Small intestine (tissue), 7 donors: ENCODE data around the gene HAGHL. TPM values are rescaled to one million over a fixed set of nuclear protein-coding genes. Genes with fewer than 3 reads are reported as not detected.

Experiments used
- DNase-seq, 2 donors: peaks; one replicate each; pipeline versions ENCODE4 v3.0.0 to v3.0.0-alpha.2; 2013
- FAIRE-seq: peaks from 2 replicates; lab custom pipeline; 2012; peaks lifted over from hg19 to GRCh38; lab: Jason Lieb, UNC
- H3K27ac ChIP-seq, 3 donors: one replicate each; pipeline ENCODE4 v1.5.1; 2013; ENCODE audit warnings: low read length in 2 of 3, mild to moderate bottlenecking in 2 of 3, control low read depth in 1 of 3, inconsistent platforms in 1 of 3, low read depth in 1 of 3, moderate library complexity in 1 of 3
- H3K27me3 ChIP-seq, 3 donors: one replicate each; pipeline ENCODE4 v1.6.1; 2013; ENCODE audit warnings: low read length in 3 of 3, inconsistent platforms in 1 of 3; ENCODE audit not compliant: control insufficient read depth in 3 of 3, insufficient read depth in 3 of 3
- H3K36me3 ChIP-seq, 3 donors: one replicate each; pipeline ENCODE4 v1.6.1; 2013; ENCODE audit warnings: low read length in 3 of 3, inconsistent platforms in 1 of 3, low read depth in 1 of 3, mild to moderate bottlenecking in 1 of 3, moderate library complexity in 1 of 3; ENCODE audit not compliant: control insufficient read depth in 3 of 3, insufficient read depth in 2 of 3
- H3K4me1 ChIP-seq, 3 donors: one replicate each; pipeline ENCODE4 v1.6.1; 2013; ENCODE audit warnings: low read length in 2 of 3, inconsistent platforms in 1 of 3, low read depth in 1 of 3, mild to moderate bottlenecking in 1 of 3, moderate library complexity in 1 of 3; ENCODE audit not compliant: control insufficient read depth in 3 of 3, insufficient read depth in 2 of 3
- H3K4me3 ChIP-seq, 3 donors: one replicate each; pipeline ENCODE4 v1.5.1; 2013; ENCODE audit warnings: low read length in 3 of 3, control low read depth in 1 of 3, inconsistent platforms in 1 of 3, low read depth in 1 of 3, mild to moderate bottlenecking in 1 of 3, moderate library complexity in 1 of 3
- H3K9me3 ChIP-seq, 2 donors: one replicate each; pipeline ENCODE4 v1.6.1; 2013; ENCODE audit warnings: low read depth in 1 of 2, low read length in 1 of 2; ENCODE audit not compliant: control insufficient read depth in 2 of 2, insufficient read depth in 1 of 2
- WGBS, 3 donors: extraction: QIAGEN DNeasy Blood & Tissue Kit; methylation state at CpG; one replicate each; pipeline ENCODE4 v1.1.7; 2013; 5-methylcytosine and 5-hydroxymethylcytosine counted together
- polyA plus RNA-seq, 4 donors: library from polyadenylated mRNA; stranded (reverse) in 3 of 4; unstranded in 1 of 4; fragments of 200-250 nt in 3 of 4; fragments of 120-200 nt in 1 of 4; gene quantifications; one replicate each; pipeline versions ENCODE4 v1.2.1 to v1.2.3, GENCODE V29; 2013
- donor health status: healthy with polysubstance abuse.
- donor health status: control.
- donor health status: control.
- donor health status: Bipolar disorder and iron deficiency.
- donor health status: healthy.

HAGHL gene
- polyA plus RNA-seq, 4 donors = 1.4 to 4.8 (median 3.4) TPM

DNA sequence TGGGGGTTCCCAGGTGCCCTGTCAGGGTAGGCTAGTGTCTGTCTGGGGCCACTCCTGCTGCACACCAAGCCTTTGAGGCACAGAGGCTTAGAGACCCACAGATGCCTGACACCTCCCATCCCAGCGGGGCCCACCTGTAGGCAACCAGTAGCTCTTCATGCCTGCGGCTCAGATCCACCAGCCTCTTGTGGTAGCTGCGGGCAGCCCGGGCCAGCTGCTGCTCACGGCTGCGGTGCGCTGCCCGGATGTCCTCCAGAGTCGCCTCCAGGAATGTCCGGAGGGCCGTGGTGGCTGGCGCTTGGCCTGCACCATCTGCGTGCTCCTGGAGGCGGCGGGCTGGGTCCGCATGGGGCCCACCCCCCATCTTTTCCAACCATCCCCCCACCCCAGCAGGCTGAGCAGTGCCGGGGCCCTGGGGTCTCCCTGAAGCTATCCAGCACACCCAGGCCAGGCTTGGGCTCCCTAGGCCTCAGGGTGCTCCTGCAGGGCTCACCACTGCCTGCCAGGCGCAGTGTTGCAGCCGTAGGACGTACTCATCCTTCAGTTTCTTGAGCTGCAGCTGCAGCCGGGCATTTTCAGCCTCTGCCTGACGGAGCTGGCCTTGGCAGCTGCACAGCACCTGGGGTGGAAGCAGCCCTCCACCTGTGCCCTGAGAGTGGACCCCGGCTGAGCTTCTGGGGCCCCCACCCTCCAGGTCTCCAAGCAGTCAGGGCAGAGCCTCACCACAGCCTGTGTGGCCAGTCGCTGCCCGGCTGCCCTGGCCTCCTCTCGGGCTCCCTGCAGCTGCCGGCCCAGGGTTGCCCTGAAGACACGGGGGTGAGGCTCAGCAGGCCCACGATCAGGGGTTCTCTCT is 2.5 kb upstream of the HAGHL start:
- WGBS, 3 donors = 59 to 69% (median 60%) methylated on average over 29 of the region's 29 CpGs
- no peak overlapping the region for H3K4me3 ChIP-seq
- H3K27me3 ChIP-seq = peaks cover 0 to 22% (median 10%) of the 10 kb centered on the region in 3 donors
- no peak for FAIRE-seq
- peaks cover 6 to 34% (median 9%) of the 10 kb centered on the region in 3 donors for H3K4me1 ChIP-seq
- H3K36me3 ChIP-seq = peaks cover 0 to 23% (median 0%) of the 10 kb centered on the region in 3 donors
- no peak overlapping the region for H3K27ac ChIP-seq
- H3K9me3 ChIP-seq = peaks cover 3 to 8% of the 10 kb centered on the region in 2 donors
- no peak for DNase-seq

DNA sequence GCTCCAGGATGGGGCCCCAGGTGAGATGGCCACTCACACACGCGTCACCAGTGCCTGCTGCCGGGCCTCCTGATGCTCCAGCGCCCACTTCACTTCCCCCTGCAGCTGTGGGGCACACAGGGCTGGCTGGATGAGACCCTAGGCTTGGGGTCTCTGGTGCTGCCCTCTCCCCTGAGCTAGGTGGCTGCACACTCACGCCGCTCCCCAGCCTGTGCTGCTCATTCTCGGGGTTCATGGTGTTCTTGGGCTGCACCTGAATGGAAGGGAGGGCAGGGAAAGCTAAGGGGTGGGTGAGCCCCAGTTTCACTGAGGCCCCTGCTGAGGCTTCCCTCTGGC is 1.9 kb upstream of the HAGHL start:
- H3K27me3 ChIP-seq = peaks cover 0 to 22% (median 10%) of the 10 kb centered on the region in 3 donors
- no peak overlapping the region for H3K4me3 ChIP-seq
- DNase-seq (no peak), FAIRE-seq (no peak)
- no peak overlapping the region for H3K27ac ChIP-seq
- peaks cover 0 to 29% (median 0%) of the 10 kb centered on the region in 3 donors for H3K36me3 ChIP-seq
- 61 to 76% (median 63%) methylated on average over 4 to 7 of the region's 7 CpGs for WGBS, 3 donors
- H3K9me3 ChIP-seq = peaks cover 3 to 8% of the 10 kb centered on the region in 2 donors
- peaks cover 4 to 28% (median 7%) of the 10 kb centered on the region in 3 donors for H3K4me1 ChIP-seq

DNA sequence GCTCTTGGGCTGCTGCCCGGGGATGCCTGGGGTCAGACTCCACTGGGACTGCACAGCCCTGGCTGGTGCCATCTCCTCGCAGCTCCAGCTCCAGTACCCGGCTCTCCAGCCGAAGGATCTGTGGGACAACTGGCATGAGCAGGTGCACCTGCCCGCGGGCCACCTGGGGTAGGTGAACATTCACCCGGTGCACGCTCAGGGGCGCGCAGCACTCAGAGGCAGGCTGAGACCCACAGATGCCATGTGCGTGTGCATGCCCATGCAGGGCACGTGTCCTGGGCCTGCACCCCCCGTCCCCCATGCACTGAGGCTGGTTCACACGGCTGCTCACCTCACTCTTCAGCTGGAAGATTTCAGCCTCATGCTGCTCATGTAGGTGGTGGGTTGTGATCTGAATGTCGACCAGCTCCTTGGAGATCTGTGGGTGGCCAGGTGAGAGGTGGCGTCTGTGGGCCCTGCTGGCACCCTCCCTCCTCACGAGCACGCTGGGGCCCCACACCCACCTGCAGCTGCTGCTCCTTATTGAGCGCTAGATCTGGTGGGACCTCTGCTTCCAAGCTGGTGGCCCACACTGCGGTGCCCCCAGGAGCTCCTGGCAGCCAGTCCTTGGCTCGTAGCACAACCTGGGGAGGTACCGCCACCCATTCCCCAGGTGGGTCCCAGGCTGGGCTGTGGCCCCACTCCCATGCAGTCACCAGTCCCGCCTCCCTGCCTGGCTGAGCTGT is 1.3 kb upstream of the HAGHL start:
- FAIRE-seq (no peak), DNase-seq (no peak)
- peaks cover 0 to 23% (median 4%) of the 10 kb centered on the region in 3 donors for H3K4me1 ChIP-seq
- WGBS, 3 donors = 14 to 65% (median 41%) methylated on average over 21 to 23 of the region's 23 CpGs
- peaks cover 3 to 8% of the 10 kb centered on the region in 2 donors for H3K9me3 ChIP-seq
- no peak overlapping the region for H3K27ac ChIP-seq
- peaks cover 0 to 22% (median 10%) of the 10 kb centered on the region in 3 donors for H3K27me3 ChIP-seq
- H3K4me3 ChIP-seq = no peak overlapping the region
- peaks cover 0 to 35% (median 0%) of the 10 kb centered on the region in 3 donors for H3K36me3 ChIP-seq

DNA sequence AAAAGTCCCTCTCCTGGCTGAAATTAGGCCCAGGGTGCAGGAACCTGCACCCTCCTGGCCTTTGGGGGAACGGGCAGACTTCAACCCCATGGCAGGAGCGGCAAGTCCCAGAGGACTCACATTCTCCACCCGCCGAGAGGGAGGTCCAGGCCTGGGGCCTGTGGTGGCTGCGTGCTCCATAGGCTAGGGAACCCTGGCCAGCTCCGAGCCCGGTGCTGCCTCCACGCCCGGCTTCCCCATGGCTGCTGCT is 793 bp upstream of the HAGHL start:
- H3K4me1 ChIP-seq = peaks cover 0 to 23% (median 4%) of the 10 kb centered on the region in 3 donors

DNA sequence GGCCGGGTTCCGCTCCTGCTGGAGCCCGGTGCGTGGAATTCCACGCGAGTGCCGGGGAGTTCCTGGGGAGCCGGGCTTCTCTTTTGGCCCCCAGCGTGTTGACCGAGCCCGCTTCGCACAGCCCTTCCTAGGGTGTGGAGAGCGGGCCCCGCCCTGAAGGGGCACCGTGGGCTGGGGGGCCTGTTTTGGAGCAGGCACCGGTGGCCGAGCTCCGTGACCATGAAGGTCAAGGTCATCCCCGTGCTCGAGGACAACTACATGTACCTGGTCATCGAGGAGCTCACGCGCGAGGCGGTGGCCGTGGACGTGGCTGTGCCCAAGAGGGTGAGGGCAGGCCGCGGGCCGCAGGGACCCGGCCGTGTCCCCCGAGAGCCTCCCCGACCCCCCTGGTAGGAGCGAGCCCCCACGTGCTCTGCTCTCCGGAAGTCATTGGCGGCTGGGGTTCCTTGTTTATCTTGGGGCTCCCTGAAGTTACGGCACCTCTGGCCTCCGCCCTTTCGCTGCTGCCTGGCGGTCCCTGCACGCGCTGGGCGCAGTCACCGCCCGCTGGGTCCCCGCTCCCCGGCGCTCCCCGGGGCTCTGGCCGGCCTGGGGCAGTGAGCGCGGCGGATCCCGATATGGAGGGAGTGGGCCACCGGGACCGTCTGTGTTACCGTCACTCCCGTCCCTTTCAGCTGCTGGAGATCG is 528 bp downstream of the HAGHL start:
- Histone ChIP-seq H3K36me3 (peaks cover 0 to 45% (median 0%) of the 10 kb centered on the region in 3 donors), H3K9me3 (no peaks in the 10 kb centered on the region), H3K27ac (no peak overlapping the region), H3K4me1 (peaks cover 0 to 19% (median 4%) of the 10 kb centered on the region in 3 donors), H3K27me3 (peaks cover 0 to 22% (median 10%) of the 10 kb centered on the region in 3 donors), H3K4me3 (peak overlapping the region; percentile 25 to 52 (median 41))
- 0 to 1% (median 0%) methylated on average over 42 to 61 of the region's 61 CpGs for WGBS, 3 donors
- DNase-seq = peak in 1 of 2 donors; percentile 59
- no peak for FAIRE-seq

More for the DNA sequence above, 793 bp upstream of the HAGHL start:
- Histone ChIP-seq H3K36me3 (peaks cover 0 to 40% (median 0%) of the 10 kb centered on the region in 3 donors), H3K4me3 (no peak overlapping the region), H3K27ac (no peak overlapping the region), H3K27me3 (peaks cover 0 to 22% (median 10%) of the 10 kb centered on the region in 3 donors), H3K9me3 (peaks cover 3 to 8% of the 10 kb centered on the region in 2 donors)
- FAIRE-seq (no peak), DNase-seq (no peak)
- 5 to 28% (median 15%) methylated on average over 6 to 9 of the region's 9 CpGs for WGBS, 3 donors

DNA sequence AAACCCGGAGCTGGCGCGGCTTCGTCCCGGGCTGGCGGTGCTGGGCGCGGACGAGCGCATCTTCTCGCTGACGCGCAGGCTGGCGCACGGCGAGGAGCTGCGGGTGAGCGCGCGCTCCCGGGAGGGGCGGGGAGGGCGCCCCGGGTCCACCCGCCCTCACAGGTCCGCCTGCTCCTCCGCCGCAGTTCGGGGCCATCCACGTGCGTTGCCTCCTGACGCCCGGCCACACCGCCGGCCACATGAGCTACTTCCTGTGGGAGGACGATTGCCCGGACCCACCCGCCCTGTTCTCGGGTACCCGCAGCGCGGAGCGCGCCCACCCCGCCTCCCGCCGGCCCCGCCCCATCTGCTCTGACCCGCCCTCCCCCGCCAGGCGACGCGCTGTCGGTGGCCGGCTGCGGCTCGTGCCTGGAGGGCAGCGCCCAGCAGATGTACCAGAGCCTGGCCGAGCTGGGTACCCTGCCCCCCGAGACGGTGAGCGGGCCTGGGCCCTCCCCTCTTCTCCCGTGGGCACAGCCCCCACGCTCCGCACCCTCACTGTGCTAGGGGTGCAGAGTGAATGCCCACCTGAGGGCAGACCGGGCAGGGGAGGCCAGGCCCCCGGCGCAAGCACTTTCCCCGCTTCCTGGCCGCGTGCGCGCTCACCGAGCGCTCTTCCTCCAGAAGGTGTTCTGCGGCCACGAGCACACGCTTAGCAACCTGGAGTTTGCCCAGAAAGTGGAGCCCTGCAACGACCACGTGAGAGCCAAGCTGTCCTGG is 1.4 kb downstream of the HAGHL start:
- Histone ChIP-seq H3K4me1 (peaks cover 0 to 19% (median 4%) of the 10 kb centered on the region in 3 donors), H3K36me3 (peaks cover under 1 to 45% (median 6%) of the 10 kb centered on the region in 3 donors), H3K9me3 (no peaks in the 10 kb centered on the region), H3K27ac (no peak overlapping the region), H3K27me3 (peaks cover 0 to 22% (median 10%) of the 10 kb centered on the region in 3 donors), H3K4me3 (peak overlapping the region; percentile 25 to 52 (median 37))
- DNase-seq (peak; percentile 50 to 84), FAIRE-seq (no peak)
- WGBS, 3 donors = 1 to 3% (median 1%) methylated on average over 29 to 80 of the region's 80 CpGs

DNA sequence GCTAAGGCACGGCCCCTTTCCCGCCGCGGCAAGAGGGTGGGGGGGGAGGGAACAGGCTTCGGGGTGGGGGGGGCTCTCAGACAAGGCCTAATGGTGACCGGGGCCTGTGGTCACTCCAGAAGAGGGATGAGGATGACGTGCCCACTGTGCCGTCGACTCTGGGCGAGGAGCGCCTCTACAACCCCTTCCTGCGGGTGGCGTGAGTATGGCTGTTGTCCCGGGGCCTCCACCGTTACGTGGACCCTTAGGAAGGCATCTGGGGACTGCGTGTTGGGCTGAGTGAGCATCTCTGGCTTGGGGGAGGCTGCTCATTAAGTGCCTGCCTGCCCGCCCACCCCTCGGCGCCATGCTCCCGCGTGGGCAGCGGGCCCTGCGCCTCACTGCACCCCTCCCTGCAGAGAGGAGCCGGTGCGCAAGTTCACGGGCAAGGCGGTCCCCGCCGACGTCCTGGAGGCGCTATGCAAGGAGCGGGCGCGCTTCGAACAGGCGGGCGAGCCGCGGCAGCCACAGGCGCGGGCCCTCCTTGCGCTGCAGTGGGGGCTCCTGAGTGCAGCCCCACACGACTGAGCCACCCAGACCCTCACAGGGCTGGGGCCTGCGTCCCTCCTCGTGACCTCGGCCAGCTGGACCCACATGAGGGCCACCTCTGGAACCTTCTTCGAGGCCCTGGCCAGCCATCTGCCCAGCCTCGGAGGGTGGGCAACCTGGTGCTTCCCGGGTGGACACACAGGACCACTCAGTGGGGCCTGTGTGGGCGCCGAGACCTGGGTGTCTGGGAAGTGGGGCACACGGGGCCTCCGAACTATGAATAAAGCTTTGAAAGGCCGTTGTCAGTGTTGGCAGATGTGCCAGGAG is 2.2 kb downstream of the HAGHL start:
- H3K36me3 ChIP-seq = peaks cover 2 to 48% (median 10%) of the 10 kb centered on the region in 3 donors
- peak overlapping the region in 2 of 3 donors; percentile 37 to 52 for H3K4me3 ChIP-seq
- DNase-seq (no peak), FAIRE-seq (no peak)
- no peaks in the 10 kb centered on the region for H3K9me3 ChIP-seq
- no peak overlapping the region for H3K27ac ChIP-seq
- 65 to 74% (median 70%) methylated on average over 54 to 55 of the region's 55 CpGs for WGBS, 3 donors
- H3K4me1 ChIP-seq = peaks cover 0 to 19% (median 4%) of the 10 kb centered on the region in 3 donors
- peaks cover 0 to 22% (median 10%) of the 10 kb centered on the region in 3 donors for H3K27me3 ChIP-seq
